Astrocyte of the spinal cord (primary cell): ENCODE results near the gene SPESP1.
"Not testable (repeated sequence)": the region's sequence is repeated elsewhere in the genome, so short reads cannot be mapped to it uniquely, and the experiment has no call there.

Experiments
- DNase-seq: peaks from one replicate; pipeline ENCODE4 v3.0.0; 2011; ENCODE audit warnings: low read depth, low spot score
- H3K4me3 ChIP-seq: 2 replicates; pipeline ENCODE4 v1.5.1; 2011; ENCODE audit warnings: low read depth, mild to moderate bottlenecking, low read length, moderate library complexity
- in situ Hi-C: cut with HindIII; loops from 2 replicates; pipeline ENCODE4 v1.10.0; 2017; ENCODE audit warnings: low sequenced_read_pairs
- TF ChIP-seq, protein P1 (sequence below): IDR thresholded peaks from 2 replicates; pipeline ENCODE4 v1.5.1; 2012; ENCODE audit warnings: low read depth, mild to moderate bottlenecking, low read length, inconsistent platforms

Gene SPESP1

DNA sequence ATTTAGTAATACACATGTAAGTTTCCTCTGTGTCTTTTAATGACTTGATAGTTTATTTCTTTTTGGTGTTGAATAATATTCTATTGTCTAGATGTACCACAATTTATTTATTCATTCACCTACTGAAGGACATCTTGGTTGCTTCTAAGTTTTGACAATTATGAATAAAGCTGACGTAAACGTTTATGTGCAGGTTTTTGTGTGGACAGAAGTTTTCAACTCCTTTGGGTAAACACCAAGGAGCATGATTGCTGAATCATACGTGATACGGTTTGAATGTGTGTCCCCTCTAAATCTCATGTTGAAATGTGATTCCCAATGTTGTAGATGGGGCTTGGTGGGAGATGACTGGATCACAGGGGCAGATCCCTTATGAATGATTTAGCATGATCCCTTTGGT is 21.5 kb downstream of the SPESP1 start:
- TF ChIP-seq, protein P1, sequence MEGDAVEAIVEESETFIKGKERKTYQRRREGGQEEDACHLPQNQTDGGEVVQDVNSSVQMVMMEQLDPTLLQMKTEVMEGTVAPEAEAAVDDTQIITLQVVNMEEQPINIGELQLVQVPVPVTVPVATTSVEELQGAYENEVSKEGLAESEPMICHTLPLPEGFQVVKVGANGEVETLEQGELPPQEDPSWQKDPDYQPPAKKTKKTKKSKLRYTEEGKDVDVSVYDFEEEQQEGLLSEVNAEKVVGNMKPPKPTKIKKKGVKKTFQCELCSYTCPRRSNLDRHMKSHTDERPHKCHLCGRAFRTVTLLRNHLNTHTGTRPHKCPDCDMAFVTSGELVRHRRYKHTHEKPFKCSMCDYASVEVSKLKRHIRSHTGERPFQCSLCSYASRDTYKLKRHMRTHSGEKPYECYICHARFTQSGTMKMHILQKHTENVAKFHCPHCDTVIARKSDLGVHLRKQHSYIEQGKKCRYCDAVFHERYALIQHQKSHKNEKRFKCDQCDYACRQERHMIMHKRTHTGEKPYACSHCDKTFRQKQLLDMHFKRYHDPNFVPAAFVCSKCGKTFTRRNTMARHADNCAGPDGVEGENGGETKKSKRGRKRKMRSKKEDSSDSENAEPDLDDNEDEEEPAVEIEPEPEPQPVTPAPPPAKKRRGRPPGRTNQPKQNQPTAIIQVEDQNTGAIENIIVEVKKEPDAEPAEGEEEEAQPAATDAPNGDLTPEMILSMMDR, result no peak
- DNase-seq, result no peak
- H3K4me3 ChIP-seq, result no peak overlapping the region
- in situ Hi-C loops, result no loop called here

DNA sequence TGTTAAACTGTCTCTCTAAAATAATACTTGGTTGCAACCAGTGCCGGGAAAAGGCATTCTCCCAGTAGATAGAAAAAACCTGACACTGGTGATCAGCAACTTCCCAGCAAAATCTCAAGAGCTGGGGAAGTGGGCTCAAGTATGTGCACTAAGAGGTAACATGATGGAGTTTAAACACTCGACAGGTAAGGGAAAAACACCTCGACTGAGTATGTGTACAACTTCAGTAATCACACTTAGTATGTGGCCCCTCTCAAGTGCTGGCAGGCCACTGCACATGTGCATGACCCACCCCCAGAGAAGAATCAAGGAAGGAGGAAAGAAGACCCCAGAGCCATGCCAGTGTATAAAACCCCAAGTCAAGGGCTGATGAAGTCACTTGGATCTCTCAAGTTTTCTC is 27.4 kb downstream of the SPESP1 start:
- in situ Hi-C loops, result no loop called here
- TF ChIP-seq, protein P1, result no peak
- DNase-seq, result no peak
- no peak overlapping the region for H3K4me3 ChIP-seq

- no peak for DNase-seq
- H3K4me3 ChIP-seq, result no peak overlapping the region
- in situ Hi-C loops, result no loop called here
- TF ChIP-seq, protein P1, result no peak
Measured at GRCh38 chr15:68958597-68958996, 28.3 kb downstream of the SPESP1 start.

- no peak for DNase-seq
- H3K4me3 ChIP-seq, result no peak overlapping the region
- TF ChIP-seq, protein P1, result no peak
- in situ Hi-C loops, result no loop called here
Measured at GRCh38 chr15:68962465-68962864, 32.1 kb downstream of the SPESP1 start.

DNA sequence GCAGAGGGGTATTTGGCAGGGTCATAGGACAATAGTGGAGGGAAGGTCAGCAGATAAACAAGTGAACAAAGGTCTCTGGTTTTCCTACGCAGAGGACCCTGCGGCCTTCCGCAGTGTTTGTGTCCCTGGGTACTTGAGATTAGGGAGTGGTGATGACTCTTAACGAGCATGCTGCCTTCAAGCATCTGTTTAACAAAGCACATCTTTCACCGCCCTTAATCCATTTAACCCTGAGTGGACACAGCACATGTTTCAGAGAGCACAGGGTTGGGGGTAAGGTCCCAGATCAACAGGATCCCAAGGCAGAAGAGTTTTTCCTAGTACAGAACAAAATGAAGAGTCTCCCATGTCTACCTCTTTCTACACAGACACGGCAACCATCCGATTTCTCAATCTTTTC is 33.4 kb downstream of the SPESP1 start:
- H3K4me3 ChIP-seq, DNase-seq, in situ Hi-C loops: not testable (repeated sequence)

- in situ Hi-C loops, result no loop called here
- no peak overlapping the region for H3K4me3 ChIP-seq
- no peak for DNase-seq
- TF ChIP-seq, protein P1, result no peak
Measured at GRCh38 chr15:68966996-68967395, 36.7 kb downstream of the SPESP1 start.

- DNase-seq, result no peak
Measured at GRCh38 chr15:68967948-68968347, 37.6 kb downstream of the SPESP1 start.

More at GRCh38 chr15:68967948-68968347, 37.6 kb downstream of the SPESP1 start:
- in situ Hi-C loops, result no loop called here
- H3K4me3 ChIP-seq, result no peak overlapping the region
- TF ChIP-seq, protein P1, result no peak
